Mesodermal cell (in vitro differentiated cells): ENCODE measurements around the gene MKKS.
"Not testable (repeated sequence)": the region's sequence is repeated elsewhere in the genome, so short reads cannot be mapped to it uniquely, and the experiment has no call there.

Experiments
- H3K27ac ChIP-seq: 2 replicates; pipeline ENCODE4 v1.7.0; 2013; ENCODE audit warnings: mild to moderate bottlenecking, low read depth, low read length, moderate library complexity; ENCODE audit not compliant: severe bottlenecking
- H3K36me3 ChIP-seq: 2 replicates; pipeline ENCODE4 v1.7.1; 2013; ENCODE audit warnings: mild to moderate bottlenecking, low read length, moderate library complexity; ENCODE audit not compliant: control insufficient read depth, insufficient read depth
- H3K4me1 ChIP-seq: one replicate; pipeline ENCODE4 v1.7.1; 2013; ENCODE audit warnings: mild to moderate bottlenecking, low read length; ENCODE audit not compliant: insufficient read depth, control insufficient read depth, poor library complexity, severe bottlenecking
- H3K4me3 ChIP-seq: 2 replicates; pipeline ENCODE4 v1.7.0; 2013; ENCODE audit warnings: low read length, control low read depth, mild to moderate bottlenecking; ENCODE audit not compliant: insufficient read depth, poor library complexity, severe bottlenecking; ENCODE audit errors: extremely low read depth
- H3K9me3 ChIP-seq: 2 replicates; pipeline ENCODE4 v1.7.1; 2013; ENCODE audit warnings: mild to moderate bottlenecking, low read length, moderate library complexity; ENCODE audit not compliant: control insufficient read depth
- WGBS, 2 experiments: methylation state at CpG; one replicate each; pipeline ENCODE4 v1.1.5; 2013; ENCODE audit warnings: missing lambda C conversion rate in 2 of 2; ENCODE audit not compliant: insufficient coverage in 2 of 2; 5-methylcytosine and 5-hydroxymethylcytosine counted together

Gene MKKS

GRCh38 chr20:10432079-10432478, 1.9 kb downstream of the MKKS start:
- H3K36me3 ChIP-seq: peaks cover 11% of the 10 kb centered on the region
- 90 to 100% methylated on average over 1 of the region's 1 CpG for WGBS, 2 experiments
- H3K27ac ChIP-seq: no peak overlapping the region
- no peak overlapping the region for H3K4me3 ChIP-seq
- no peaks in the 10 kb centered on the region for H3K9me3 ChIP-seq
- H3K4me1 ChIP-seq: no peaks in the 10 kb centered on the region

- no peak overlapping the region for H3K27ac ChIP-seq
- WGBS, 2 experiments: 94 to 98% methylated on average over 3 to 5 of the region's 5 CpGs
- H3K9me3 ChIP-seq: no peaks in the 10 kb centered on the region
- no peaks in the 10 kb centered on the region for H3K4me1 ChIP-seq
- no peak overlapping the region for H3K4me3 ChIP-seq
- peaks cover 11% of the 10 kb centered on the region for H3K36me3 ChIP-seq
Measured at GRCh38 chr20:10430704-10431103, 3.3 kb downstream of the MKKS start.

- Histone ChIP-seq H3K4me1 (no peaks in the 10 kb centered on the region), H3K9me3 (no peaks in the 10 kb centered on the region), H3K4me3 (no peak overlapping the region), H3K27ac (no peak overlapping the region), H3K36me3 (peaks cover 11% of the 10 kb centered on the region)
Measured at GRCh38 chr20:10430000-10430466, 4.0 kb downstream of the MKKS start.

GRCh38 chr20:10429443-10429981, 4.5 kb downstream of the MKKS start:
- Histone ChIP-seq H3K4me3 (no peak overlapping the region), H3K9me3 (no peaks in the 10 kb centered on the region), H3K27ac (no peak overlapping the region), H3K4me1 (no peaks in the 10 kb centered on the region), H3K36me3 (peaks cover 11% of the 10 kb centered on the region)
- 91% methylated on average over 2 to 5 of the region's 5 CpGs for WGBS, 2 experiments

- peaks cover 13% of the 10 kb centered on the region for H3K36me3 ChIP-seq
- H3K9me3 ChIP-seq: no peaks in the 10 kb centered on the region
- H3K4me3 ChIP-seq: no peak overlapping the region
- no peak overlapping the region for H3K27ac ChIP-seq
- no peaks in the 10 kb centered on the region for H3K4me1 ChIP-seq
Measured at GRCh38 chr20:10428008-10428407, 6.0 kb downstream of the MKKS start.

- Histone ChIP-seq H3K4me1 (no peaks in the 10 kb centered on the region), H3K27ac (no peak overlapping the region), H3K4me3 (no peak overlapping the region), H3K36me3 (peaks cover 15% of the 10 kb centered on the region), H3K9me3 (no peaks in the 10 kb centered on the region)
- 100% methylated on average over 1 of the region's 3 CpGs; no CpG with 5 or more reads in 1 of the 2 experiments for WGBS, 2 experiments
Measured at GRCh38 chr20:10427060-10427692, 6.8 kb downstream of the MKKS start.

GRCh38 chr20:10423735-10424134, 10.3 kb downstream of the MKKS start:
- Histone ChIP-seq H3K4me3 (no peak overlapping the region), H3K4me1 (peaks cover 9% of the 10 kb centered on the region), H3K36me3 (peaks cover 13% of the 10 kb centered on the region), H3K9me3 (no peaks in the 10 kb centered on the region), H3K27ac (no peak overlapping the region)
- WGBS, 2 experiments: no CpG with 5 or more reads among the region's 2 CpGs

GRCh38 chr20:10419550-10420133, 14.4 kb downstream of the MKKS start:
- H3K27ac ChIP-seq: no peak overlapping the region

GRCh38 chr20:10417218-10417617, 16.8 kb downstream of the MKKS start:
- 94 to 100% methylated on average over 2 of the region's 2 CpGs for WGBS, 2 experiments

More at GRCh38 chr20:10419550-10420133, 14.4 kb downstream of the MKKS start:
- Histone ChIP-seq H3K36me3 (peaks cover 22% of the 10 kb centered on the region), H3K4me1 (peaks cover 9% of the 10 kb centered on the region), H3K4me3 (no peak overlapping the region), H3K9me3 (no peaks in the 10 kb centered on the region)
- WGBS, 2 experiments: 93 to 100% methylated on average over 3 to 4 of the region's 5 CpGs

GRCh38 chr20:10415013-10415650, 18.9 kb downstream of the MKKS start:
- H3K27ac ChIP-seq: no peak overlapping the region
- no peak overlapping the region for H3K4me3 ChIP-seq
- WGBS, 2 experiments: no CpG with 5 or more reads among the region's 3 CpGs

More at GRCh38 chr20:10417218-10417617, 16.8 kb downstream of the MKKS start:
- not testable (repeated sequence) for H3K27ac ChIP-seq, H3K9me3 ChIP-seq, H3K4me1 ChIP-seq, H3K4me3 ChIP-seq
- H3K36me3 ChIP-seq: peaks cover 22% of the 10 kb centered on the region

More at GRCh38 chr20:10415013-10415650, 18.9 kb downstream of the MKKS start:
- peaks cover 19% of the 10 kb centered on the region for H3K36me3 ChIP-seq
- no peaks in the 10 kb centered on the region for H3K9me3 ChIP-seq
- H3K4me1 ChIP-seq: peaks cover 4% of the 10 kb centered on the region
